ENCODE measurements around the gene FAM76A.

- no peak for TF ChIP-seq POLR2A (IDR thresholded peaks at IDR 0.05; ENCODE audit: low read depth, low read length)
- TF ChIP-seq TAF1 (IDR thresholded peaks at IDR 0.05; ENCODE audit: low read depth, low read length), result no peak
- no peak for TF ChIP-seq POLR2AphosphoS5 (IDR thresholded peaks at IDR 0.05; ENCODE audit: low read depth, low read length)
- no peak for TF ChIP-seq POU2F2 (IDR thresholded peaks at IDR 0.05; ENCODE audit: low read depth, low read length)
- TF ChIP-seq SPI1 (IDR thresholded peaks at IDR 0.05; ENCODE audit: low read depth, low read length), result no peak
- TF ChIP-seq PAX5 (IDR thresholded peaks at IDR 0.05; ENCODE audit: insufficient read depth, low read length, severe bottlenecking), result no peak
Measured at GRCh38 chr1:27759236-27759635, 33.5 kb downstream of the FAM76A start.

All from GM12891 (cell line).